IMR-90 (cell line): ENCODE data around the gene SLIT2. TPM values are rescaled to one million over a fixed set of nuclear protein-coding genes. Genes with fewer than 3 reads are reported as not detected.

Experiments
- ATAC-seq: fragments of 200-7000 bp; cut with Tn5 transposase; 2 replicates; pipeline ENCODE4 v1.9.1; 2020; ENCODE audit warnings: low read depth, mild to moderate bottlenecking, moderate library complexity
- BruUV-seq: library from RNA; stranded (reverse); fragments of 400-500 nt; replicated peaks from 2 replicates; lab custom pipeline; 2021; lab: Mats Ljungman, UMichigan
- CTCF ChIA-PET: fragments of 300-600 bp; formaldehyde crosslinking; extraction: SDS; loops from one replicate; lab custom pipeline; 2021; ENCODE audit warnings: antibody characterized with exemption; lab: Yijun Ruan, JAX
- POLR2A ChIA-PET: fragments of 300-600 bp; sonication (Branson Sonifier 250); formaldehyde crosslinking; loops from one replicate; lab custom pipeline; 2022; ENCODE audit warnings: antibody characterized with exemption; ENCODE audit not compliant: unreplicated experiment; lab: Charles Lee
- DNase-seq: peaks from one replicate; pipeline ENCODE4 v3.0.0; 2013
- H2AFZ ChIP-seq: replicated peaks from 2 replicates; pipeline ENCODE3; 2013; ENCODE audit warnings: low read length, mild to moderate bottlenecking; ENCODE audit not compliant: poor library complexity
- H2AK5ac ChIP-seq: 2 replicates; pipeline ENCODE4 v1.6.1; 2013; ENCODE audit warnings: low read depth, low read length, inconsistent platforms
- H2AK9ac ChIP-seq: replicated peaks from 2 replicates; pipeline ENCODE3; 2013; ENCODE audit warnings: mild to moderate bottlenecking, low read depth, low read length, moderate library complexity; ENCODE audit not compliant: poor library complexity
- H2BK120ac ChIP-seq: 2 replicates; pipeline ENCODE4 v1.6.1; 2013; ENCODE audit warnings: low read depth, low read length, inconsistent platforms
- H2BK15ac ChIP-seq: 3 replicates; pipeline ENCODE4 v1.6.1; 2013; ENCODE audit warnings: low read depth, low read length, inconsistent platforms
- H2BK20ac ChIP-seq: 2 replicates; pipeline ENCODE4 v1.6.1; 2013; ENCODE audit warnings: low read depth, mild to moderate bottlenecking, inconsistent platforms, low read length, moderate library complexity
- H2BK5ac ChIP-seq: 2 replicates; pipeline ENCODE4 v1.6.1; 2013; ENCODE audit warnings: mild to moderate bottlenecking, low read depth, low read length, inconsistent platforms; ENCODE audit not compliant: poor library complexity, severe bottlenecking
- H3K14ac ChIP-seq: replicated peaks from 2 replicates; pipeline ENCODE4 v1.6.1; 2013; ENCODE audit warnings: low read depth, low read length, inconsistent platforms
- H3K18ac ChIP-seq: 2 replicates; pipeline ENCODE4 v1.6.1; 2013; ENCODE audit warnings: low read depth, low read length, control low read depth
- H3K23ac ChIP-seq: 2 replicates; pipeline ENCODE4 v1.6.1; 2013; ENCODE audit warnings: low read depth, low read length, inconsistent platforms
- H3K27ac ChIP-seq: 2 replicates; pipeline ENCODE4 v1.5.1; 2013; ENCODE audit warnings: mild to moderate bottlenecking, control low read depth, low read length; ENCODE audit not compliant: insufficient read depth
- H3K27me3 ChIP-seq: 2 replicates; pipeline ENCODE4 v1.6.1; 2013; ENCODE audit warnings: low read length; ENCODE audit not compliant: control insufficient read depth, insufficient read depth
- H3K36me3 ChIP-seq: 2 replicates; pipeline ENCODE4 v1.6.1; 2013; ENCODE audit warnings: low read length, mixed read lengths; ENCODE audit not compliant: control insufficient read depth, insufficient read depth
- H3K4ac ChIP-seq: 2 replicates; pipeline ENCODE4 v1.6.1; 2013; ENCODE audit warnings: low read depth, low read length, inconsistent platforms
- H3K4me1 ChIP-seq: 2 replicates; pipeline ENCODE4 v1.6.1; 2013; ENCODE audit warnings: low read length, mixed read lengths; ENCODE audit not compliant: control insufficient read depth, insufficient read depth
- H3K4me2 ChIP-seq: 2 replicates; pipeline ENCODE4 v1.6.1; 2013; ENCODE audit warnings: low read depth, mild to moderate bottlenecking, control low read depth, low read length, moderate library complexity
- H3K4me3 ChIP-seq: 2 replicates; pipeline ENCODE4 v1.5.1; 2013; ENCODE audit warnings: low read depth, mild to moderate bottlenecking, control low read depth, low read length, moderate library complexity; ENCODE audit not compliant: insufficient read depth
- H3K56ac ChIP-seq: 2 replicates; pipeline ENCODE4 v1.6.1; 2013; ENCODE audit warnings: low read length, inconsistent platforms; ENCODE audit not compliant: insufficient read depth; ENCODE audit errors: extremely low read depth
- H3K79me1 ChIP-seq, 2 experiments: 2 replicates each; pipeline ENCODE4 v1.6.1; 2013; ENCODE audit warnings: low read length in 2 of 2, inconsistent platforms in 1 of 2, low read depth in 1 of 2
- H3K9ac ChIP-seq: 2 replicates; pipeline ENCODE4 v1.6.1; 2013; ENCODE audit warnings: low read depth, low read length, control low read depth
- H3K9me1 ChIP-seq: 2 replicates; pipeline ENCODE4 v1.6.1; 2013; ENCODE audit warnings: low read length, inconsistent platforms; ENCODE audit not compliant: insufficient read depth
- H3K9me3 ChIP-seq: 2 replicates; pipeline ENCODE4 v1.6.1; 2013; ENCODE audit warnings: low read length; ENCODE audit not compliant: control insufficient read depth, insufficient read depth
- H4K20me1 ChIP-seq: 2 replicates; pipeline ENCODE4 v1.6.1; 2013; ENCODE audit warnings: low read length, inconsistent platforms; ENCODE audit not compliant: insufficient read depth
- H4K5ac ChIP-seq: 2 replicates; pipeline ENCODE4 v1.6.1; 2013; ENCODE audit warnings: mild to moderate bottlenecking, low read depth, low read length, control low read depth
- H4K8ac ChIP-seq, 2 experiments: 2 replicates each; pipeline ENCODE4 v1.6.1; 2013; ENCODE audit warnings: low read depth in 2 of 2, low read length in 2 of 2, control low read depth in 1 of 2, inconsistent platforms in 1 of 2
- H4K91ac ChIP-seq: 2 replicates; pipeline ENCODE4 v1.6.1; 2013; ENCODE audit warnings: low read depth, low read length, inconsistent platforms; ENCODE audit not compliant: insufficient read depth
- CEBPB ChIP-seq: IDR thresholded peaks from 2 replicates; pipeline ENCODE4 v1.6.1; 2012; ENCODE audit warnings: low read depth, low read length, improper control_type of control experiment
- RFX5 ChIP-seq: IDR thresholded peaks from 2 replicates; pipeline ENCODE4 v1.8.0; 2012; ENCODE audit warnings: low read depth, mild to moderate bottlenecking, low read length, moderate library complexity
- WGBS, 2 experiments: methylation state at CpG; one replicate each; pipeline versions ENCODE4 v1.1.5 to v1.1.7; 2013; ENCODE audit warnings: missing lambda C conversion rate in 2 of 2; ENCODE audit not compliant: insufficient read length in 1 of 2; ENCODE audit errors: extremely low coverage in 2 of 2; 5-methylcytosine and 5-hydroxymethylcytosine counted together
- dilution Hi-C: fragments of 300-500 bp; cut with HindIII; formaldehyde crosslinking; loops from one replicate; pipeline ENCODE4 v1.14.3; 2018; ENCODE audit warnings: low sequenced_read_pairs; ENCODE audit not compliant: unreplicated experiment
- in situ Hi-C: fragments of 300-500 bp; cut with MboI; formaldehyde crosslinking; loops from 3 replicates; pipeline ENCODE4 v1.14.3; 2019; ENCODE audit warnings: low sequenced_read_pairs, inconsistent platforms, mixed read lengths
- intact Hi-C: fragments of 100-400 bp; cut with micrococcal nuclease; formaldehyde crosslinking; loops from 2 replicates; pipeline ENCODE4 v1.10.0; 2022
- polyA plus RNA-seq, 3 experiments: library from polyadenylated mRNA; depleted of rRNA; stranded (reverse); fragments of >200 nt; gene quantifications; 2 replicates each; pipeline ENCODE4 v1.2.3, GENCODE V29; 2012; ENCODE audit warnings: low replicate concordance in 1 of 3
- total RNA-seq: library from RNA; depleted of rRNA; stranded (reverse); fragments of >200 nt; gene quantifications from 2 replicates; pipeline ENCODE4 v1.2.3, GENCODE V29; 2012

The SLIT2 gene
- total and polyA plus RNA-seq, 2 of the 4 experiments (the other 2 are of a cell fraction): 13.6 to 14.3 TPM

DNA sequence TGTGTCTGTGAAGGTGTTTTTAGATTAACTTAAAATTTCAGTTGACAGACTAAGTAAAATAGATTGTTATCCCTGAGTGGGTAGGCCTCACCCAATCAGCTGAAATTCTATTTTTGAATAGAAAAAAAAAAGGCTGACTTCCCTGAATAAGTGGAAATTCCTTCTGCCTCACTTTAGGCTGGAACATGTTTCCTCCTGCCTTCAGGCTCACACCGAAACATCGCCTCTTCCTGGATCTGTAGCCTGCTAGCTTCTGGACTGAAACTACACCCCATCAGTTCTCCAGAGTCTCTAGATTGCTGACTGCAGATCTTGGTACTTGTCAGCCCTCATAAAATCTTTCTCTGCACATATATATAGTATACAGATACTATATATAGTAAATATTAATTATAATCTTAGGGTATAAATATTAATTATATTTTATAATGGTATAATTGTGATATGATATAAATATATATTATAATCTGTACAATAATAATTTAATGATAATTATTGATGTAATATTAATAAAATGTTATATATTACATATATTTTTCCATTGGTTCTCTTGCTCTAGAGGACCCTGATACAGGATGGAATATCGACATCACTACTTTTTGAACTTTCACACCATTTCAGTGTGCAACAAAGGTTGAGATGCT lies 13.7 kb upstream of the SLIT2 start:
- H3K36me3 ChIP-seq: no peaks in the 10 kb centered on the region
- BruUV-seq: no TSS peak
- H2BK120ac ChIP-seq: no peak overlapping the region
- H4K20me1 ChIP-seq: no peaks in the 10 kb centered on the region
- H4K8ac ChIP-seq: no peak overlapping the region
- H2AK9ac ChIP-seq: no peak overlapping the region
- no CpG with 5 or more reads among the region's 3 CpGs for WGBS, 2 experiments
- H3K9me3 ChIP-seq: no peaks in the 10 kb centered on the region
- no peaks in the 10 kb centered on the region for H3K27me3 ChIP-seq
- H3K18ac ChIP-seq: no peak overlapping the region
- H4K5ac ChIP-seq: no peak overlapping the region
- H3K14ac ChIP-seq: no peak overlapping the region
- H3K23ac ChIP-seq: no peak overlapping the region
- DNase-seq (no peak), ATAC-seq (no peak)
- no peak overlapping the region for H4K91ac ChIP-seq
- CTCF ChIA-PET: no interaction called here
- TF ChIP-seq RFX5 (no peak), CEBPB (no peak)
- no peak overlapping the region for H3K4me3 ChIP-seq
- no peak overlapping the region for H3K9ac ChIP-seq
- H3K4me1 ChIP-seq: no peaks in the 10 kb centered on the region
- dilution Hi-C loops (no loop called here), intact Hi-C loops (no loop called here), in situ Hi-C loops (loop anchor here (25.0 kb wide), 1 partner anchor 1551 kb away; no protein-coding TSS in a partner anchor)
- H2AK5ac ChIP-seq: no peak overlapping the region
- no peak overlapping the region for H2AFZ ChIP-seq
- no peaks in the 10 kb centered on the region for H3K9me1 ChIP-seq
- no peak overlapping the region for H2BK20ac ChIP-seq
- no peaks in the 10 kb centered on the region for H3K79me1 ChIP-seq
- no peak overlapping the region for H3K56ac ChIP-seq
- POLR2A ChIA-PET: no interaction called here
- H3K4ac ChIP-seq: no peak overlapping the region
- no peak overlapping the region for H2BK5ac ChIP-seq
- H2BK15ac ChIP-seq: no peak overlapping the region; the same call in 2 of the 3 replicates
- H3K27ac ChIP-seq: no peak overlapping the region
- H3K4me2 ChIP-seq: no peak overlapping the region
